Epithelial cell of proximal tubule (primary cell): ENCODE data around the gene FBXO45. TPM values are rescaled to one million over a fixed set of nuclear protein-coding genes. Genes with fewer than 3 reads are reported as not detected.
A peak's percentile ranks its signal among the peaks of the same experiment; 100 is the strongest.
"Not testable (repeated sequence)": the region's sequence is repeated elsewhere in the genome, so short reads cannot be mapped to it uniquely, and the experiment has no call there.

Experiments used
- DNase-seq: peaks from one replicate; pipeline ENCODE4 v3.0.0-alpha.2; 2011; ENCODE audit warnings: low read depth
- H3K4me3 ChIP-seq: 2 replicates; pipeline ENCODE4 v1.5.1; 2011; ENCODE audit warnings: low read depth, mild to moderate bottlenecking, low read length
- total RNA-seq: library from RNA; depleted of rRNA; stranded (reverse); fragments of >200 nt; gene quantifications from 2 replicates; pipeline ENCODE4 v1.2.3, GENCODE V29; 2015
- TF ChIP-seq, protein P1 (sequence below): conservative IDR thresholded peaks from 2 replicates; pipeline ENCODE4 v1.5.1; 2012; ENCODE audit warnings: low read depth, mild to moderate bottlenecking, low read length

FBXO45 gene
- total RNA-seq, 1 donor from 2014 or later, result 7.8 TPM

DNA sequence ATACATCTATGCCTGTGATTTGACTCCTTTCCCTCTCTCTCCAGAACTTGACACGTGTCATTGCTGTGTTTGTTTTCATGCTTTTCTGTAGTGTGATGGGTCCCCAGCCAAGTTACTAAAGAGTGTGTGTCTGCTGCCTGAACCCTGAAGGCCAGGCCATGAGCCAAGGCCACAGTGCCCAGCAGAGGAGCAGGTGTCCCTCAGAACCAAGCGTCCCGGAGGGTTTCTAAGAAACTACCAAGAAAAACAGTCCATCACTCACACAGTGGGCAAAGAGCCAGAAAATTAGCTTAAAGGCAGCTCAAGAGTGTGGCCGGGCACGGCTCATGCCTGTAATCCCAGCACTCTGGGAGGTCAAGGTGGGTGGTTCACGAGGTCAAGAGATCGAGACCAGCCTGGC lies 35.2 kb downstream of the FBXO45 start:
- H3K4me3 ChIP-seq, result no peak overlapping the region
- TF ChIP-seq, protein P1, sequence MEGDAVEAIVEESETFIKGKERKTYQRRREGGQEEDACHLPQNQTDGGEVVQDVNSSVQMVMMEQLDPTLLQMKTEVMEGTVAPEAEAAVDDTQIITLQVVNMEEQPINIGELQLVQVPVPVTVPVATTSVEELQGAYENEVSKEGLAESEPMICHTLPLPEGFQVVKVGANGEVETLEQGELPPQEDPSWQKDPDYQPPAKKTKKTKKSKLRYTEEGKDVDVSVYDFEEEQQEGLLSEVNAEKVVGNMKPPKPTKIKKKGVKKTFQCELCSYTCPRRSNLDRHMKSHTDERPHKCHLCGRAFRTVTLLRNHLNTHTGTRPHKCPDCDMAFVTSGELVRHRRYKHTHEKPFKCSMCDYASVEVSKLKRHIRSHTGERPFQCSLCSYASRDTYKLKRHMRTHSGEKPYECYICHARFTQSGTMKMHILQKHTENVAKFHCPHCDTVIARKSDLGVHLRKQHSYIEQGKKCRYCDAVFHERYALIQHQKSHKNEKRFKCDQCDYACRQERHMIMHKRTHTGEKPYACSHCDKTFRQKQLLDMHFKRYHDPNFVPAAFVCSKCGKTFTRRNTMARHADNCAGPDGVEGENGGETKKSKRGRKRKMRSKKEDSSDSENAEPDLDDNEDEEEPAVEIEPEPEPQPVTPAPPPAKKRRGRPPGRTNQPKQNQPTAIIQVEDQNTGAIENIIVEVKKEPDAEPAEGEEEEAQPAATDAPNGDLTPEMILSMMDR, result no peak
- DNase-seq, result no peak

DNA sequence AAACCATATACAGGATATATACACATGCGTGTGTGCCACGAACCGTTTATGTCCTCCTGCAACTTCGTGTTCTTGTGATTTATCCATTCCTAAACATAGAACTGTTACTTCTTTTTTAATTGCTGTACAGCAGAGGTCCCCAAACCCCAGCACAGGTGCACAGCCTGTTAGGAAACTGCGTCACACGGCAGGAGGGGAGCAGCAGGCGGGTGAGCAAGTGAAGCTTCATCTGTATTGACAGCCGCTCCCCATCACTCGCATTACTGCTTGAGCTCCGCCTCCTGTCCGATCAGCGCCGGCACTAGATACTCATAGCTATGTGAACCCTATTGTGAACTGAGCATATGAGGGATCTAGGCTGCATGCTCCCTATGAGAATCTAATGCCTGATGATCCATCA lies 36.1 kb downstream of the FBXO45 start:
- DNase-seq, result no peak
- TF ChIP-seq, protein P1, result no peak
- no peak overlapping the region for H3K4me3 ChIP-seq

DNA sequence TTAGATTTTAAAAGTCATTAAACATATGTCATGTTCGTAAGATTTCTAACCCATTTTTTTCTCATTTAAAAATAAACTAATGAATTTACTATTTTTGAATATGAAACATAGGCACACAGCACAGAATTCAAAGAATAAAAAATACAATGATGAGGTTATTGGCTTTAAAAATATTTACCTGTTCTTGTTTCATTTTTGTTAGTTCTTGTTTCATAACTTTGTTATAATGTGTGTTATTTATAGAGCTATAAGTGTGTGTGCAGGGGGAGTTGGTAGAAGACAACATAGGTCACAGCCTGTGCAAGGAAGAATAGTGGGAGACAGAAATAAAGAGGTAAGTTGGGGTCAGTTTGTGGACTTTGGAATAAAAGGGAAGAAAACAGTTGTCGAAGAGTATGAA lies 40.2 kb downstream of the FBXO45 start:
- TF ChIP-seq, protein P1, result no peak
- H3K4me3 ChIP-seq, result no peak overlapping the region
- no peak for DNase-seq

DNA sequence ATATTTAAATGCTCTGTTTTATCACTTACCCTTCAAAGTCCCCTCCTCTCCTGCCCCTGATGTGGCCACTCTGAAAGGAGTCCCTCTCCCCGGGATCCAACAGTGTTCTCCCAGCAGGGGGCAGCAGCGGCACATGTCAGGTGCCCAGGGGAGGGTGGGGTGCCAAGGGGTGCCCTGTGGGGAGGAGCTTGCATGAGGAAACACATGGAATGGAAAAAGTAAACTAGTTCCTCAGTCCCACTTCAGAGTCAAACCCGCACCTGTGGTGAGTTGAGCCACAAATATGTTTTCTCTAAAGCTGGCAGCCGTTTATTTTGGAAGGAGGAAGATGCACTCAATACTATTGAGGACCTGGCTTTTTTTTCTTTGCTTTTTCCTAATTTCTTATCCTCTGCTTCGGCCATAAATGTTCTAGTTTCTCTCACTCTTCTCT lies 40.9 kb downstream of the FBXO45 start:
- TF ChIP-seq, protein P1, result peak; percentile 86
- no peak overlapping the region for H3K4me3 ChIP-seq
- DNase-seq, result no peak

DNA sequence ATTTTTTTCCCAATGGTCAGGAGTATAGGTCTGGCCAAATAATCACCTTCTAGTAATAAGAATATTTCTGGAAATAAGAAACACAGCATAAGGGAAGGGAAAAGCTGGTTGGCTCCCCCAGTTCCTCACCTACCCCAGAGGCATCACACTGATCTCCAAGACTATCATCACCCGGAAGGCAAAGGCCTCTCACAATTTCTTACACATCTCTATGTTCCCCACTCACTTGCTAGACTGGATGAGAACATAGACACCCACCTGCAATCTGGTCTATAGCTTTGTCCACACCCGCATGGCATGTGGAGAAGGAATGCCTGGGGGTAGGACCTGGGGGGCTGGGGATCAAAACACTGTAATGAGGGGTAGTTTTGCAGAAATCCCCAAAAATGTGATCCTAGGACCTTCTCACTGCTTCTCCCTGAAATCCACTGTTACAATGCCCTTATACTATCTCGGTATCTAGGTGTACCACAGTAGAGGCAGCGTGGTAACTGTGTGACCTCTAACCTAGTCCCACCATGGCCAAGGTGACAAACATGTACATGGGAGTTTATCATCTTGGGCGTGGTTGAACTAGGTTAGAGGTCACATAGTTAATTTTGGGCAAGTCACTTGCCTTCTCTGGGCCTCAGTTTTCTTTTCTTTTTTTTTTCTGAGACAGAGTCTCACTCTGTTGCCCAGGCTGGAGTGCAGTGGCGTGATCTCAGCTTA lies 41.5 kb downstream of the FBXO45 start:
- TF ChIP-seq, protein P1, result no peak
- no peak overlapping the region for H3K4me3 ChIP-seq
- DNase-seq, result no peak

DNA sequence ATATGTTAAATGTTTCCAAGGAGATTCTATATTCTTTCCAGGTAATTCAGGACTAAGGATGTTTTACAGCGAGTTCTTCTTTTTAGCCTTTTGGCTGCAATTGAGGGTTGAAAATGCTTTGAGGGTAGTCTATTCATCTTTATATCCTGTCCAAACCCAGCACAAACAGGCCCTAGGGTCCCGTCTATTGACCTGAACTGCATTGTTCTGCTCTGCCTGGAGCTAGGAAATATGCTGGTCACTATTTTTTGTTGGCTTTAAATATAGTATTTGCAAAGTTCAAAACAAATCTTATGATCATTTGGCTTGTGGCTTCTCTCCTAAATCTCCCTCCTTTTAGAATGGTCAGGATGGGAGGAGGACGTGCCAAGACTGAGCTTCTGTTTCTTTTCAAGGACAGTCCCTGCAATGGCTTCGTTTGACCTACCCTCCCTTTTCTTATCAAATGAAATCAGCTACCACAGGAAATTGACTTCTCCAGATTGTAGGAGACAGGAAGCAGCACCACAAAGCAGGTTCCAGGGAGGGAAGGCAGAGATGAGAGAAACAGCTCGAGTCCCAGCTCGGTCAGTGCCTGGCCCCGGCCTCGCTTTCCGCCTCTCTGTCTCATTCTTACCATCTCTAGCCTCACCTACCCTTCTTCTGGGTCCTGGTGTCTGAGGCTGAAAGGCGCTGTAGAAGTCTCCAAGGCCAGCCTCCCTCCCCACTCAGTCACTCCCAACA lies 43.5 kb downstream of the FBXO45 start:
- TF ChIP-seq, protein P1, result no peak
- DNase-seq, result no peak
- no peak overlapping the region for H3K4me3 ChIP-seq

DNA sequence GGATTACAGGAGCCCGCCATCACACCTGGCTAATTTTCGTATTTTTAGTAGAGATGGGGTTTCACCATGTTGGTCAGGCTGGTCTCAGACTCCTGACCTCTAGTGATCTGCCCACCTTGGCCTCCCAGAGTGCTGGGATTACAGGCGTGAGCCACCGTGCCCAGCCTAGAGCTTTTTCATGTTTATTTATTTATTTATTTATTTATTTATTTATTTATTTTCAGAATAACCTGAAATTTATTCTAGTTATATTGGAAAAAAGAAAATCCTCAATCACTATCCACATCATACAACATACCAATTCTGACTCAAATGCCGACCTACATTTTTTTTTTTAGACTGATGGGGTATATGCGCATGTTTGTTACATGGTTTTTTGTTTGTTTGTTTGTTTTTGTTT lies 46.8 kb downstream of the FBXO45 start:
- H3K4me3 ChIP-seq, DNase-seq: not testable (repeated sequence)
